HG03354 (cell line): ENCODE data around the gene GPR87.
A peak's percentile ranks its signal among the peaks of the same experiment; 100 is the strongest.

Source experiments
- ATAC-seq: cut with Tn5 transposase; IDR thresholded peaks from one replicate; pipeline ENCODE4 v1.9.1; 2021; ENCODE audit warnings: mild to moderate bottlenecking; ENCODE audit not compliant: unreplicated experiment, poor library complexity, severe bottlenecking

Gene GPR87

GRCh38 chr3:151289445-151289844 lies 27.2 kb downstream of the GPR87 start:
- no peak for ATAC-seq

GRCh38 chr3:151285940-151286339 lies 30.7 kb downstream of the GPR87 start:
- ATAC-seq, result no peak

- ATAC-seq, result no peak
Measured at GRCh38 chr3:151283907-151284461, 32.6 kb downstream of the GPR87 start.

GRCh38 chr3:151283387-151283786 lies 33.2 kb downstream of the GPR87 start:
- no peak for ATAC-seq

- no peak for ATAC-seq
Measured at GRCh38 chr3:151282921-151283320, 33.7 kb downstream of the GPR87 start.

GRCh38 chr3:151281671-151282324 lies 34.8 kb downstream of the GPR87 start:
- no peak for ATAC-seq

- no peak for ATAC-seq
Measured at GRCh38 chr3:151278230-151278629, 38.4 kb downstream of the GPR87 start, which contains the start of gene P2RY14. P2RY14 (minus strand) TSS chr3:151278542; CDS start chr3:151214316, 64,226 bp downstream.

GRCh38 chr3:151276687-151277042 lies 40.0 kb downstream of the GPR87 start:
- ATAC-seq, result peak; percentile 68

GRCh38 chr3:151276038-151276686 lies 40.5 kb downstream of the GPR87 start:
- ATAC-seq, result peak; percentile 59

- ATAC-seq, result no peak
Measured at GRCh38 chr3:151275091-151275490, 41.5 kb downstream of the GPR87 start.

- no peak for ATAC-seq
Measured at GRCh38 chr3:151269631-151270030, 47.0 kb downstream of the GPR87 start.

GRCh38 chr3:151268267-151269235 lies 48.1 kb downstream of the GPR87 start:
- ATAC-seq, result peak; percentile 41

- ATAC-seq, result no peak
Measured at GRCh38 chr3:151267066-151267465, 49.6 kb downstream of the GPR87 start.

GRCh38 chr3:151265866-151266265 lies 50.8 kb downstream of the GPR87 start:
- peak; percentile 97 for ATAC-seq

- no peak for ATAC-seq
Measured at GRCh38 chr3:151265166-151265565, 51.5 kb downstream of the GPR87 start.

- no peak for ATAC-seq
Measured at GRCh38 chr3:151264605-151265004, 52.0 kb downstream of the GPR87 start.

- ATAC-seq, result no peak
Measured at GRCh38 chr3:151262871-151263525, 53.6 kb downstream of the GPR87 start.

GRCh38 chr3:151259664-151260063 lies 57.0 kb downstream of the GPR87 start:
- no peak for ATAC-seq

- ATAC-seq, result no peak
Measured at GRCh38 chr3:151256749-151257148, 59.9 kb downstream of the GPR87 start.
